LNCaP clone FGC (cell line): ENCODE data around the gene EIF4G3.
A peak's percentile ranks its signal among the peaks of the same experiment; 100 is the strongest.

ENCODE experiments used
- DNase-seq: peaks from one replicate; pipeline ENCODE4 v3.0.0-alpha.2; 2011; ENCODE audit warnings: low read depth
- H3K4me3 ChIP-seq: 2 replicates; pipeline ENCODE4 v1.5.1; 2011; ENCODE audit warnings: mild to moderate bottlenecking, low read depth, low read length, control low read depth
- TF ChIP-seq, protein P1 (sequence below): IDR thresholded peaks from 2 replicates; pipeline ENCODE4 v1.5.1; 2012; ENCODE audit warnings: mild to moderate bottlenecking; ENCODE audit not compliant: control insufficient read depth, insufficient read depth; ENCODE audit errors: extremely low read depth

The EIF4G3 gene

DNA sequence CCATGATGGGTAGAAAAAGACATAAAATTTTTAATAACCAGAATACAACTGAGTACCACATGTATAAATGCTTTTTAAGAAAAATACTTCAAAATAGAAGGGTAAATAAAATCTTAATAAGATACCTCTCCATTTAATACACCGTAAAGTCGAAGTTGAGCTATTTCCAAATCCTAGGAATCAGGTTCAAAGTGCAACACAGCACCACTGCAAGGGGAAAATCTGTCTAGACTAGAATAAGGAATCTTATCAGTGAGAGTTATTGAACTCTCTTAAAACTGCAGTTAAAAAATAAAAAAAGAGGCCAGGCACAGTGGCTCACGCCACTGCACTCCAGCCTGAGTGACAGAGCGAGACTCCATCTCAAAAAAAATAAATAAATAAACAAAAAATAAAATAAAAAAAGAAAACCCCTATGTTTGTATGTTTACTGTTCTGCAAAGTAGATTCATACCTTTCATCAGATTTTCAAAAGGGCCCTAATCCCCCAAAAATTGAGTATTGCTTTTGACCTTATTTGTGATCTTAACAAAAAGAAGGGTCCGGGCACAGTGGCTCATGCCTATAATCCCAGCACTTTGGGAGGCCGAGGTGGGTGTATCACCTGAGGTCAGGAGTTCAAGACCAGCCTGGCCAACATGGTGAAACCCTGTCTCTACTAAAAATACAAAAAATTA, 109.0 kb downstream of the EIF4G3 start:
- no peak overlapping the region for H3K4me3 ChIP-seq
- DNase-seq = no peak
- TF ChIP-seq, protein P1, sequence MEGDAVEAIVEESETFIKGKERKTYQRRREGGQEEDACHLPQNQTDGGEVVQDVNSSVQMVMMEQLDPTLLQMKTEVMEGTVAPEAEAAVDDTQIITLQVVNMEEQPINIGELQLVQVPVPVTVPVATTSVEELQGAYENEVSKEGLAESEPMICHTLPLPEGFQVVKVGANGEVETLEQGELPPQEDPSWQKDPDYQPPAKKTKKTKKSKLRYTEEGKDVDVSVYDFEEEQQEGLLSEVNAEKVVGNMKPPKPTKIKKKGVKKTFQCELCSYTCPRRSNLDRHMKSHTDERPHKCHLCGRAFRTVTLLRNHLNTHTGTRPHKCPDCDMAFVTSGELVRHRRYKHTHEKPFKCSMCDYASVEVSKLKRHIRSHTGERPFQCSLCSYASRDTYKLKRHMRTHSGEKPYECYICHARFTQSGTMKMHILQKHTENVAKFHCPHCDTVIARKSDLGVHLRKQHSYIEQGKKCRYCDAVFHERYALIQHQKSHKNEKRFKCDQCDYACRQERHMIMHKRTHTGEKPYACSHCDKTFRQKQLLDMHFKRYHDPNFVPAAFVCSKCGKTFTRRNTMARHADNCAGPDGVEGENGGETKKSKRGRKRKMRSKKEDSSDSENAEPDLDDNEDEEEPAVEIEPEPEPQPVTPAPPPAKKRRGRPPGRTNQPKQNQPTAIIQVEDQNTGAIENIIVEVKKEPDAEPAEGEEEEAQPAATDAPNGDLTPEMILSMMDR = no peak

DNA sequence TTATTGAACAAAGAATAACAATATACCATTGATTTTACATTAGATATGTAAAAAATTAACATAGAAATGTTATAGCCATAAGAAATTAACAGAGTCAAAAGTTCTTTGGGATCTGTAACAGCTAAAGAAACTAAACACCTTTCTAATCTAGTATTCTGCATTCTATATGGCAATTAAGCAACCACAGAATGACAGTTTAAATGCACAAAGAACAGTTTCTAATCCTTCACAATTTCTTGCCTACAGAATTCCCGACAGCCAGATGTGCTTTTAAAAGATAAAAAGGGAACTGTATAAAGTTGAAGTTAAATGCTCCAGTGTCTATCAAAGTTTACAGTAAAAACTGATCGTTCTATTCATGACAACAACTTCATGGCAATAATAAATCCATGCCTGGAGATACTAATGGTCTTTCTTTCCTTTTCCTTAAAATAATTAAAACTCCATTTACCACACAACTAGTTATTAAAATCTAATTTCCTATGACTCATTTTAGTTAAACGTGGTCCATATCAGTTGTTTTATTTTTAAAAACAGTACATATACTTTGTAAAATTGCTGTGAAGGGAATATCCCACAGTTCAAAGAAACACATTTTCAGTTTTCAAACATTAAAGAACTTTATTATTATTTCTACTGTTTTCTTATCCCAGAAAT, 110.2 kb downstream of the EIF4G3 start:
- TF ChIP-seq, protein P1 = no peak
- no peak overlapping the region for H3K4me3 ChIP-seq
- DNase-seq = no peak

DNA sequence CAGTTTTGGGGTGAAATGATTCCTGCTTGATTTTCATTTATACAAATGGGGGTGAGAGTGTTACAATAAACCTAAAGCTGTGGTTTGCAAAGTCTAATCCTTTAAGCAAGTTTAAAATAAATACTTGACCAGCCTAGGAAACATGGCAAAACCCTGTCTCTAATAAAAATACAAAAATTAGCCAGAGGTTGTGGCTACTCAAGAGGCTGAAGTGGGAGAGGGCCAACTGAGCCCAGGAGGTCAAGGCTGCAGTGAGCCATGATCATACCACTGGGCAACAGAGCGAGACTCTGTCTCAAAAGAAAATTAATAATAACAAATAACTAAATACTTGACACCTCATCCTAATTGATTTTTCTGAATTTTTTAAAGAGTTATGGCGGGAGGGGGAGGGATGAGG, 110.8 kb downstream of the EIF4G3 start:
- TF ChIP-seq, protein P1 = no peak
- no peak overlapping the region for H3K4me3 ChIP-seq

DNA sequence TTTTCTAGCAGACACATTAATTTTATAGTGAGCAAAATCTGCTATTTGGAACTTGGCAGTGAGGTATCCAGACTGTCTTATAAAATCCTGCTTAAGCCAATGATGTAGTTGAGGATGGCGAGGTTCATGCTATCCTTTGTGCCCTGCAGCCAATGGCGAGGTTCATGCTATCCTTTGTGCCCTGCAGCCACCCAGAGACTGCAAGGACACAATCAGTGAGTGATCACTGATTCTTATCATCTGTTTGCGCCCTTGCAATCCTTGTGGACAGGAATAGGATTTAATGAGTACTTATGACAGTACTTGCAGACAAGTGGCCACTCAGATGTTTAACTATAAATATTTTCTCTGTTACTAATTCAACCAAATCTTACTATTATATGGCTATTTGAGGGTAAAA, 112.6 kb downstream of the EIF4G3 start:
- TF ChIP-seq, protein P1 = no peak
- DNase-seq = peak; percentile 46
- H3K4me3 ChIP-seq = no peak overlapping the region

More for the DNA sequence above, 110.8 kb downstream of the EIF4G3 start:
- no peak for DNase-seq

DNA sequence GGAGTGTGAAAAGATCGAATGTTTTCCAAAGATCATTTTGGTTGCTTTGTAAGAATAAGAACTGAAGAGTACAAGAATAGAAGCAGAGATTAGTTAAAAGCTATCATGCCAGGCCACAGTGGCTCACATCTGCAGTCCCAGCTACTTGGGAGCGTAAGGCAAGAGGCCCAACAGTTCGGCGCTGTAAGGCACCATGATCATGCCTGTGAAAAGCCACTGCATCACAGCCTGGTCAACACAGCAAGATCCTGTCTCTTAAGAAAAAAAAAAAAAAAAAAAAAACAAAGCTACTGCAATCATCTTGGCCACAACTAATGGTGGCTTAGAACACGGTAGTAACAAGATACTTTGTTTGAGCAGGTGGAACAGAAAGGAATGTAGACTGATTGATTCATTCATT, 116.2 kb downstream of the EIF4G3 start:
- TF ChIP-seq, protein P1 = no peak
- H3K4me3 ChIP-seq = no peak overlapping the region
- DNase-seq = no peak

DNA sequence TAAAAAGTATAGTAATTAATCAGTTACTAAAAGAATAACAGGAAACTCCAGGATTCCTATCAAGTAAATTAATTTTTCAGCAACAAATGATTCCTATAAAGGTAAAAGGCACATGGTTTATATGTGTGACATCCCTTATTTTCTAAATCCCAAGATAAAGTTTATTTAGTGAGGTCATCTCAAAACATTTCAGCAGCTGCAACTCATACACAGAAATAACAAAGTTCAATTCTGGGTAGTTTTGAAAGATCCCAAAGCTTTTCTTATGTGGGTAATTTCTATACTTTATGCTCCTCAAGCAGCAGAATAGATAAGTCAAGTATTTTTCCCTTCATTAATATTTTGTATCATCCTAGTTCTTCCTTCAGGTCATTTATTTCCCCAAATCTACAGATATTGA, 117.7 kb downstream of the EIF4G3 start:
- no peak overlapping the region for H3K4me3 ChIP-seq
- no peak for DNase-seq
- TF ChIP-seq, protein P1 = no peak
